Lower lobe of right lung (tissue), 2 donors: Measurements from ENCODE around the gene NCOR2. TPM values are rescaled to one million over a fixed set of nuclear protein-coding genes. Genes with fewer than 3 reads are reported as not detected.
"Not testable (repeated sequence)": the region's sequence is repeated elsewhere in the genome, so short reads cannot be mapped to it uniquely, and the experiment has no call there.

Experiments used
- ATAC-seq, 2 donors: fragments of 200-7000 bp; cut with Tn5 transposase; one replicate each; pipeline ENCODE4 v1.9.1; 2020 to 2022; ENCODE audit warnings: mild to moderate bottlenecking in 2 of 2, moderate library complexity in 2 of 2
- DNase-seq: peaks from one replicate; pipeline ENCODE4 v3.0.0-alpha.2; 2020
- H3K27ac ChIP-seq: fragments of 200-600 bp; one replicate; pipeline ENCODE4 v1.8.0; 2022
- H3K27me3 ChIP-seq: fragments of 200-600 bp; one replicate; pipeline ENCODE4 v1.8.0; 2022; ENCODE audit warnings: low read depth
- H3K36me3 ChIP-seq: fragments of 200-600 bp; one replicate; pipeline ENCODE4 v1.8.0; 2022; ENCODE audit warnings: mild to moderate bottlenecking
- H3K4me1 ChIP-seq: fragments of 200-600 bp; one replicate; pipeline ENCODE4 v1.8.0; 2022
- H3K4me3 ChIP-seq: fragments of 200-600 bp; one replicate; pipeline ENCODE4 v1.8.0; 2022; ENCODE audit warnings: mild to moderate bottlenecking
- H3K9me3 ChIP-seq: fragments of 200-600 bp; one replicate; pipeline ENCODE4 v1.8.0; 2022
- intact Hi-C: fragments of 100-400 bp; cut with DNase I; formaldehyde crosslinking; loops from one replicate; pipeline ENCODE4 v1.11.0; 2022
- total RNA-seq: library from RNA; stranded (reverse); fragmentation: NEBNext Ultra II Directional; extraction: Animal tissue kit (Norgen Biotek cat#: 25700); gene quantifications from one replicate; pipeline ENCODE4 v1.2.1, GENCODE V29; 2021
- TF ChIP-seq, protein P1 (sequence below): fragments of 200-600 bp; IDR thresholded peaks from one replicate; pipeline ENCODE4 v1.8.0; 2022; ENCODE audit warnings: antibody characterized with exemption, mild to moderate bottlenecking
- donor health status: DM: no; HTN: yes; CAD: no; lungs with severe emphysema.

The NCOR2 gene
- total RNA-seq, 1 donor from 2014 or later = 318 TPM

DNA sequence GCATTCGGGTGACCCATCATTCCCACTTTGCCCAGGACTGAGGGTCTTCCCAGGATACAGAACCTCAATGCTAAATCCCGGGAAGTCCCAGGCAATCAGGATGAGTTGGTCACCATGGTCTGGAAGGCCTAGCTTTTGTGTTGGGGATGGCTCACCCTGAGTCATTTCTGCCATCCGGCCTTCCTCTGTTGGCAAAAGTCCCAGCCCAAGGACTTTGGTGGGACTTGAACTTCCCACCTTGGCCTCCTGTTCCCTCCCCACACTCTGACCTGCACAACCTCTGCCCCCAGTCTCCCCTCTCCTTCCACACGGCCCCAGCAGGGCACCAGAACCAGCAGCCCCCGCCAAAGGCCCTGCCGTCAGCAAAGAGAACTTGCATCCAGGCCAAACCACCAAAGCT, 24.6 kb upstream of the NCOR2 start:
- Histone ChIP-seq H3K4me1 (peaks cover 22% of the 10 kb centered on the region), H3K27ac (no peak overlapping the region), H3K4me3 (no peak overlapping the region), H3K27me3 (no peaks in the 10 kb centered on the region), H3K36me3 (no peaks in the 10 kb centered on the region), H3K9me3 (no peaks in the 10 kb centered on the region)
- TF ChIP-seq, protein P1, sequence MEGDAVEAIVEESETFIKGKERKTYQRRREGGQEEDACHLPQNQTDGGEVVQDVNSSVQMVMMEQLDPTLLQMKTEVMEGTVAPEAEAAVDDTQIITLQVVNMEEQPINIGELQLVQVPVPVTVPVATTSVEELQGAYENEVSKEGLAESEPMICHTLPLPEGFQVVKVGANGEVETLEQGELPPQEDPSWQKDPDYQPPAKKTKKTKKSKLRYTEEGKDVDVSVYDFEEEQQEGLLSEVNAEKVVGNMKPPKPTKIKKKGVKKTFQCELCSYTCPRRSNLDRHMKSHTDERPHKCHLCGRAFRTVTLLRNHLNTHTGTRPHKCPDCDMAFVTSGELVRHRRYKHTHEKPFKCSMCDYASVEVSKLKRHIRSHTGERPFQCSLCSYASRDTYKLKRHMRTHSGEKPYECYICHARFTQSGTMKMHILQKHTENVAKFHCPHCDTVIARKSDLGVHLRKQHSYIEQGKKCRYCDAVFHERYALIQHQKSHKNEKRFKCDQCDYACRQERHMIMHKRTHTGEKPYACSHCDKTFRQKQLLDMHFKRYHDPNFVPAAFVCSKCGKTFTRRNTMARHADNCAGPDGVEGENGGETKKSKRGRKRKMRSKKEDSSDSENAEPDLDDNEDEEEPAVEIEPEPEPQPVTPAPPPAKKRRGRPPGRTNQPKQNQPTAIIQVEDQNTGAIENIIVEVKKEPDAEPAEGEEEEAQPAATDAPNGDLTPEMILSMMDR = no peak
- ATAC-seq = no peak
- intact Hi-C loops = no loop called here
- DNase-seq = no peak

DNA sequence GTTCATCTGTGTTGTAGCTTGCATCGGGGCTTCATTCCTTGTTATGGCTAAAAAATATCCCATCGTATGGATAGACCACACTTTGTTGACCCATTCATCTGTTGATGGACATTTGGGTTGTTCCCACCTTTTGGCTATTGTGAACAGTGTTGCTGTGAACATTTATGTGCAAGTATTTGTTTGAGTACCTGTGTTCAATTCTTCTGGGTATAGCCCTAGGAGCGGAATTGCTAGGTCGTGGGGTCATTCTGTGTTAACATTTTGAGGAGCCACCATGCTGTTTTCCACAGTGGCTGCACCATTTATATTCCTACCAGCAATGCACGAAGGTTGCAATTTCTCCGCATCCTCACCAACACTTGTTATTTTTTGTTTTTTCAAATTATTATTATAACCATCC, 23.0 kb upstream of the NCOR2 start:
- Histone ChIP-seq H3K4me1 (peaks cover 22% of the 10 kb centered on the region), H3K36me3 (no peaks in the 10 kb centered on the region), H3K27ac (no peak overlapping the region), H3K9me3 (no peaks in the 10 kb centered on the region), H3K27me3 (no peaks in the 10 kb centered on the region), H3K4me3 (no peak overlapping the region)
- ATAC-seq (no peak), DNase-seq (no peak)
- intact Hi-C loops = no loop called here
- TF ChIP-seq, protein P1 = no peak

DNA sequence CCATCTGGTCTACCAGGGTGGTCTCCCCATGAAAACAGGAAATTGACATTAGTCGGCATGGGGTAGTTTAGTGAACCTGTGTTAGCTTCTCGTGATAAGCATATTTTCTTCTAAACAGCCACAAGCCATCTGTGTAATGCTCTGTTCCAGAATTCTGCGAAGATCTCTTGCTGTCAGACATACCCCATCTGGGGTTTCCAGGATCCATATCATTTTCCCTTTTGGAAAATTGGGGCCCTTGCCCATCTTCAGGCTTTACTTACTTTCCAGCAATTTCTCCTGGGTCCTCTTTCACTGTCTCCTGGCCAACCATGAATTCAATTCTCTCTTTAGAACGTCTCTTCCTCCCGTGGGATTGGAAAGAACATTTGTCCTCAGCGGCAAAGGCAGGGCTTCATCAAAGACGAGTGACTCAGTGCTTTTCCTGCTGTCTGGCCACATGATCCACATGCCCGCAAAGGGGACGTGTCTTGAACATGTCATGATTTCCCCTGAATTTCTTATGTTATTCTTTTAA, 21.4 kb upstream of the NCOR2 start:
- Histone ChIP-seq H3K4me3 (no peak overlapping the region), H3K9me3 (no peaks in the 10 kb centered on the region), H3K27me3 (no peaks in the 10 kb centered on the region), H3K4me1 (peaks cover 22% of the 10 kb centered on the region), H3K36me3 (no peaks in the 10 kb centered on the region), H3K27ac (peak overlapping the region; percentile 32)
- TF ChIP-seq, protein P1 = no peak
- intact Hi-C loops = no loop called here
- no peak for DNase-seq
- ATAC-seq = peak in 1 of 2 donors; percentile 37

DNA sequence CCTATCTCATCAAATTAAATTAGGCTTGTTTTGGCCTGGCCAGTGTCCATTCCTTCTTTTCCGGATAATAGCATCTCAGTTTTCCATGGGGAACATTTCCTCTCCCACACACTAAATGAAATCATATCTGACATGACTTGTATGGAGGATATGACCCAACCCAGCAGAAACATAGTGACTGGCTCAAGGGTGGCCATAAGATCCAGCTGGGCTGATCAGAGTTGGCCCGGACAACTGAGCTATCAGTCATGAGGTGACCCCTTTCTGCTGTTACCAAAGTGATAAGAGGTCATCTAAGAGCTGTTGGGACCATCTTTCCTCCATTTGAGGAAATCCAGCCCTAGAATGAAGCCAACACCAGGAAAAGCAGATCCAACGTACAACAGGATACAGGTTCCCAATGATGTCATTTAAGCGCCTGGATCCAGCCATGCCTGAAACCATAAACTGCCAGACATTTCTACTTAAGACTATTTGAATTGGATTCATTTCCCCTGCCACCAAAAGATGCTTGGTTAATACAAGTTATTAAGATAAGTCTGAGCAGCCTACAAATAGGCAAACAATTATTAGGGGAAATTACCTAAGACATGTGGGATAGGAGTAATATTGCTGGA, 20.7 kb upstream of the NCOR2 start:
- no peak for ATAC-seq
- Histone ChIP-seq H3K4me1 (peaks cover 21% of the 10 kb centered on the region), H3K9me3 (no peaks in the 10 kb centered on the region), H3K27me3 (no peaks in the 10 kb centered on the region), H3K4me3 (no peak overlapping the region), H3K27ac (peak overlapping the region; percentile 32), H3K36me3 (no peaks in the 10 kb centered on the region)
- TF ChIP-seq, protein P1 = no peak
- DNase-seq = no peak
- intact Hi-C loops = no loop called here

DNA sequence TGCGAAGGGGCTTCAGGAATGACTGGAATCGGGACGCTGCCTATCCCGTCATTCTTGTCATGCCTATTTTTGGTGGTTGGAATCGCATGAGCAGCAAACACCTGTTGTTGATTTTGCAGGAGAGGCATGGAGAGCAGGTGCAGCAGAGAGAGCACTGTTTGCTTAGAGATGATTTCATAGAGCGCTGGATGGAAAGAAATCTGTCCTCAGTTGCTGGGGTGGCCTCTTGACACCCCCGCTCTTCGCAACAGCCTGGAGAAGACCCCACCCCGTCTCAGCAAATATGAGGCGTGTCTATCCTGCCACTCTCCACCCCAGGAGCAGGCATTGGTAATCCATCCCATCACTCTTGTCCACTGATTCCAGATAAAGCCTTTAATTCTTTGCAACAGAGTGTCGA, 19.3 kb upstream of the NCOR2 start:
- TF ChIP-seq, protein P1 = no peak
- H3K36me3 ChIP-seq = no peaks in the 10 kb centered on the region
- ATAC-seq = peak; percentile 64 to 90
- H3K9me3 ChIP-seq = no peaks in the 10 kb centered on the region
- no peak overlapping the region for H3K4me3 ChIP-seq
- H3K4me1 ChIP-seq = peaks cover 20% of the 10 kb centered on the region
- peak overlapping the region; percentile 20 for H3K27ac ChIP-seq
- DNase-seq = peak; percentile 40
- intact Hi-C loops = no loop called here
- no peaks in the 10 kb centered on the region for H3K27me3 ChIP-seq

DNA sequence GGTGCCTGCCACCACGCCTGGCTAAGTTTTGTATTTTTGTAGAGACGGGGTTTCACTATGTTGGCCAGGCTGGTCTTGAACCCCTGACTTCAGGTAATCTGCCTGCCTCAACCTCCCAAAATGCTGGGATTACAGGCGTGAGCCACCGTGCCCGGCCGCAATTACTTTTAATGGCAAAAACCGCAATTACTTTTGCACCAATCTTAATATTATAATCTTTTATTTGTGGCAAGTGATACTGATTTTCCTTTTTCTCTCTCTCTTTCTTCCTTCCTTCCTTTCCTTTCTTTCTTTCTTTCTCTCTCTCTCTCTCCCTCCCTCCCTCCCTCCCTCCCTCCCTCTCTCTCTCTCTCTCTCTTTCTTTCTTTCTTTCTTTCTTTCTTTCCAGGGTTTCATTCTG, 17.1 kb upstream of the NCOR2 start:
- H3K27me3 ChIP-seq, H3K9me3 ChIP-seq, H3K27ac ChIP-seq, ATAC-seq, intact Hi-C loops, H3K36me3 ChIP-seq, H3K4me3 ChIP-seq, DNase-seq: not testable (repeated sequence)
- H3K4me1 ChIP-seq = peaks cover 19% of the 10 kb centered on the region
